Stimulated activated CD4-positive, alpha-beta T cell treated with anti-CD3 and anti-CD28 coated beads, TNF-alpha, amount 100 ng/mL, for 48 hours (primary cell): ENCODE data around the gene GLE1.
"Not testable (repeated sequence)": the region's sequence is repeated elsewhere in the genome, so short reads cannot be mapped to it uniquely, and the experiment has no call there.

Experiments
- DNase-seq, 3 donors: peaks; one replicate each; pipeline ENCODE4 v3.0.0-alpha.2; 2020; ENCODE audit warnings: low read depth in 3 of 3

GLE1 gene

DNA sequence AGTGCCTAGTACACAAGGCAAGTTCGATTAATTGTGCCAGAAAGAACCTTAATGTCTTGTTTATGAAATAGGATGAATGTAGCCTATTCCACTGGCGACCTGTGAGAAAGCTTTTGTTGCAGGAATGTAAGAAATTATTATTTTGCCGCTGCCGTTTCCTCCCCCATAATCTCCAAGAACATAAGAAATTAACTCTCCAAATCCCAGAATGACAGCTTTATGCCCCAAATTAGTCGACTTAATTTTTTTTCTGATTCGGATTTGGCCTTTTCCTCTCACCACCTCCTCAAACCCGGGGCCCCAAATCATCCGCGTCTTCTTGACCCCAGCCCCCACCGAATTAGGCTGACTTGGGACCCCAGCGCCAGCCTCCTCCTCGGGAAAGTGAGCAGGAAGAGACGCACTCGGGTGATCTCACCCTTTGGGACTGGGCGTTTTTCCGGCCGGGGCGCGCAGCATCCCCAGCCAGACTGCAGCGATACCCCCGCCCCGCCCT lies 47.2 kb downstream of the GLE1 start:
- DNase-seq: no peak

- peak; percentile 84 to 94 (median 87) for DNase-seq
Measured at GRCh38 chr9:128552153-128552743, 47.7 kb downstream of the GLE1 start, which contains the start of gene SPTAN1. SPTAN1 (plus strand) TSS chr9:128552587; CDS start chr9:128566741, 14,154 bp downstream.

- DNase-seq: peak in 2 of 3 donors; percentile 9 to 37
Measured at GRCh38 chr9:128552744-128553440, 48.4 kb downstream of the GLE1 start.

DNA sequence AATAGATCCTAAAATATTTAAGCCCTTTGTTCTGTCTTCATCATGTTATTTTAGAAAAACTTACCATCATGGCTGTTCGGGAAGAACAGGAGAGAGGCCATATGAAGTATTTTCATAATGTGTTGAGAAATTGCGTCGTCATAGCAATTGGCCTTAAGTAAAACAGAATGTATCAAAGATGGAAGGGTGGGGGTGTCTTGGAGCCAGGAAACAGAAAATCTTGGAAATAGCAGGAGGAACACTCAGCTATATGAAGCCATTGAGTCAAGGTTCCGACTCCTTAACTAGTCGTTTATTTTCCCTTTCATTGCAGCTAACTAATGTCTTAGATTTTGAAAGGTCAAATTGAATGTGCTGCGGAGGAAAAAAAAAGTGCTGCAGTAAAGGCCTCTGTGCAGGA lies 49.2 kb downstream of the GLE1 start:
- no peak for DNase-seq

DNA sequence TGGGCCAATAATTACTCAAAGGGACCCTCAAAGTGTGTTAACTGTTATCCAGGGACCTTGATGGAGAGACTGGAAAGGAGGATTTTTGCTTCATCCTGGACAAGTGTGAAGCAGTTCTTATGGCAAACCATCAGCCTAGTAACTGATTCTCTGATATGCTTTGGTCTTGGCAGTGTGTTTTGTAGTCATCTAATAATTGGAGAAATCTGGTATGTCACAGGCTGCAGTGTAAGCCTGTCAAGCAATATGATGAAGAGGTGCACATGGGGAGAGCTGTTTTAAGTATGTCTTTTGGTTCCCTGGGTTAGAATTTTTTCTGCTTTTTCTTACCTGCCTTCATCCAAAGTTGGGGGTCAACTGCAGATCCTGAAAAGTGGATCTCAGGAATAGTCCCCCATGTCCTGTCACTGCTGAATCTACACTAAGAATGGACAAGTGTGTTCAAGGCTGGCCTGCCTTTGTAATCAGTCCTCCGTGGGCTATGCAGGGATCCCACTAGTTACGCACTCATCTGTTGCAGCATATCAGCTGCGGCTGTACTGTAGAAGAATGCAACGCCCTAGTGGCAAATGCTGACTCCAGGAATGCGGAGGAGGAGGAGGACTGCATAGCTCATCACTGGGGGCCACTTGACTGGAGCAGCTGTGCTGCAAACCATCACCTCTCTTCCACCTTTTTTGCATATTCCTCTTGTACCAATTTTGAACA lies 49.8 kb downstream of the GLE1 start:
- no peak for DNase-seq

GRCh38 chr9:128555180-128555721 lies 50.7 kb downstream of the GLE1 start:
- no peak for DNase-seq

DNA sequence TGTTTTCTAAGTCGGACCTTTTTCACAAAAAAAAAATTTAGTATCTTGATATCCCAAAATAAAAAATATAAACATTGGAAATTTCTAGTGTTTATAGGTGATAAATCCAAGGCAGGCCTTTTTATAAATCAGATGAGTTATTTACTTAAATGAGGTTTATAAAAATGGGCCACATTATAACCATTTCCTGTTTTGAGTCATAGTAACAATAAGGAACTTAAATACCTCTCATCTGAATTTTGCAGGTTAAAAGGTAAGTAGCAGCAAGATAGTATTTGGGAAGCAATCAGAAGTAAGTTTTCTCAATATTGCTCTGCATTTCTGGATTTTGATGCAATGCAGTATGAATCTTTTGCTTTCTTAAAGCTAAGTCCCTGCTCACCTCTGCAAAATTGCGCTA lies 51.8 kb downstream of the GLE1 start:
- DNase-seq: no peak

DNA sequence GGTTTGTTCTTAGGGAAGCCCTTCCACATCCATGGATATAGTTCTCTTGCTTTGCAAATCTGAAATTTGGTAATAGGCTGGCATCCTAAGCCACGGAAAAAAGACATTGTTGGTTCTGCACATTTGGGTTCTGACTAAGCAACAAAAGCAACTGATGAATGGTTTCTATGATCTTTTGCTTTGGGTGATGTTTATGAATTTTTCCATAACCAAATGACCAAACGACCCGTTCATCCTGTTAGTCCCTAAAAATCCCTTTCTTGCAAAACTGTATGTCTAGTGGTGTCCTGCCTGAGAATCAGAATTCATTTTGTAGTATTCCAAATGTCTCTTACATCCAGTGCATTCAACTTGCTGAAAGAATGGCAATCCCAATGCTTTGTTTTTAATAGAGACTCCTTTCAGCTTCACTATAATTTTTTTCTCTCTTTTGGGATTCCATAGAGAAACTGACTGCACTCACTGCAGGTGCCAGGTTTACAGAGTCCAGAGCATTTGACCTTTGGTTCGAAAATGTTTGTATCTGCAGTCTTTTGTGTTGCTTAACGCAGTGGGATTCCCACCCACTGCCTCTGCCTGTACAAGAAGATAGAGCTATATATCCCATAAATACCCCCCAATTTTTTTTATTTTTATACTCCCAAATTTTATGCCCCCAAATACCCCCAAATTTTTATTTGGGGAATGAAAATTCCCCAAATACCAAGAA lies 52.6 kb downstream of the GLE1 start:
- DNase-seq: no peak

- DNase-seq: peak; percentile 33 to 48 (median 38)
Measured at GRCh38 chr9:128558431-128559310, 54.2 kb downstream of the GLE1 start.

DNA sequence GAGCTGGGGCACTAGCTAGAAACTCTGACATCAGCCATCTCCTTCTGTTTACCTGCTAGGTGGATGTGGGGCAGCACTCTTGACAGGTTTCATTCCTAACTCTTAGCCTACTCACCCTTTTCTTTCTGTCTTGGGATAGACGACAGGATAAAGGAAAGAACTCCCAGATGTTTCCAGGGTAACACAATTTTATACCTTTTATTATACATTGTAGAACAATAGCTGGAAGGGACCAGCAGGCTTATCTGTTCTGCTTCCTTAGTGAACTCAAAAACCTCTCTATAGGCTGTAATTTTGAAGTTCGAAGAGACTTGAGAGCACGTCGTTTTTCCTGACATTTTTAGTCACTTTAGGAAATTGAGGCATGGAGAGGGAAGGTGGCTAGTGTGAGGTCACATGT lies 61.1 kb downstream of the GLE1 start:
- no peak for DNase-seq

DNA sequence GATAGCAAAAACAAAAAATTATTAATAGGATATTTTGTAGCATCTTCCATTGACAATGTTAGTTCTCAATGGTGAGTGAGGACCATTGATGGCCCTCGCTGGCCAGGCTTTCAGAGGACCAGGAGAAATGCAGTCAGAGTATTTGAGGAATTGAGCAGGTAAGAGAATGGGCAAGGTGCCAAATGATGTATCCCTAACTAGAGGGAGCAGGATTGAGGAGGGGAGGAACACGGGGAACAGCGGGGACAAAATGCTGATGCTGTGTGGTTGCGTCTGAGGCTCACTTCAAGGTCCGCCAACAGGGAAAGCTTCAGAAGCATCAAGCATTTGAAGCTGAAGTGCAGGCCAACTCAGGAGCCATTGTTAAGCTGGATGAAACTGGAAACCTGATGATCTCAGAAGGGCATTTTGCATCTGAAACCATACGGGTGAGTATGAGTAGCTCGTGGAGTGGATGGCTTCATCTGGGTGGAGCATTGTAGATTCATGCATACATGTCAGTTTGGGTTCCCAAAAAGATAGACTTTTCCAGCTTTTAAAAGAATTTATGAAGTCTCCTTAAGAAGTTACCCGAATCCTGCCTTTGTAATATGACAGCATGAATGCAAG lies 64.1 kb downstream of the GLE1 start:
- DNase-seq: no peak

- no peak for DNase-seq
Measured at GRCh38 chr9:128575469-128575868, 71.0 kb downstream of the GLE1 start.

- no peak for DNase-seq
Measured at GRCh38 chr9:128575916-128576315, 71.4 kb downstream of the GLE1 start.

DNA sequence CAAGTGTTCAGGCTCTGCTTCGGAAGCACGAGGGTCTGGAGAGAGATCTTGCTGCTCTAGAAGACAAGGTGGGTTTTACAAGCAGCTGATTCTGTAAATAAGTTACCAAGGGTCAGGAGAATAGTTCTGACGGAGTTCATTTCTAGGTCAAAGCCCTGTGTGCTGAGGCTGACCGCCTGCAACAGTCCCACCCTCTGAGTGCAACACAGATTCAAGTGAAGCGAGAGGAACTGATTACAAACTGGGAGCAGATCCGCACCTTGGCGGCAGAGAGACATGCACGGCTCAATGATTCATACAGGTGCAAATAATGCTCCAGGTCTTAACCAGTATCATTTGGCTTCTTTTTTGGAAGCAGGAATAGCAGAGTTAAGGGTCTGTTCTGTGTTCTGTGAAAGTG lies 72.7 kb downstream of the GLE1 start:
- DNase-seq: no peak

DNA sequence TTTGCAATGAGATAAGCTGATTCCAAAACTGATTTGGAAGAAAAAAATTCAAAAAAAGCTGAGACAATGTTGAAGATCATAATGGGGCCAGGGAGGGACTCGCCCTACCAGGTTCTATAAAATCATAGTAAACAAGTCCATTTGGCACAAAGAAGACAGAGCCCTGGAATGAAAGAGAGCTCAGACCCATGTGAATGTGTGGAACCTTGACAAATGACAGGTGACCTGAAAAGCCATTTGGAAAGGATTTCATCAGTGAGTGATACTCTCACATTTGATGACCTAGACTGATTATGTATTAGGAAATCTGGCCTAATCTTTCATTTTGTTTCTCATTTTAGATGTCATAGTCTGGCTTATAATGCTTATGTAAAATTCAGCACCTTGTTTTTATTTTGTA lies 74.7 kb downstream of the GLE1 start:
- no peak for DNase-seq

- DNase-seq: no peak
Measured at GRCh38 chr9:128580731-128581130, 76.2 kb downstream of the GLE1 start.

GRCh38 chr9:128585155-128585554 lies 80.6 kb downstream of the GLE1 start:
- DNase-seq: not testable (repeated sequence)

DNA sequence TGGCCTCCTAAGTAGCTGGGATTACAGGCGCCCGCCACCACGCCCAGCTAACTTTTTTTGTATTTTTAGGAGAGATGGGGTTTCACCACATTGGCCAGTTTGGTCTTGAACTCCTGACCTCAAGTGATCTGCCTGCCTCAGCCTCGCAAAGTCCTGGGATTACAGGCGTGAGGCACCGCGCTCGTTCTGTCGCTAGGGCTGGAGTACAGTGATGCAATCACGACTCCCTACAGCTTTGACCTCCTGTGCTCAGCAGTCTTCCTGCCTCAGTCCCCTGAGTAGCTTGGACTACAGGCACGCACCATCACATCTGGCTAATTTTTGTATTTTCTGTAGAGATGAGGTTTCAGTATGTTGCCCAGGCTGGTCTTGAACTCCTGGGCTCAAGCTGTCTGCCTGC lies 82.4 kb downstream of the GLE1 start:
- not testable (repeated sequence) for DNase-seq

GRCh38 chr9:128587453-128587852 lies 82.9 kb downstream of the GLE1 start:
- DNase-seq: peak; percentile 15 to 38 (median 16)

DNA sequence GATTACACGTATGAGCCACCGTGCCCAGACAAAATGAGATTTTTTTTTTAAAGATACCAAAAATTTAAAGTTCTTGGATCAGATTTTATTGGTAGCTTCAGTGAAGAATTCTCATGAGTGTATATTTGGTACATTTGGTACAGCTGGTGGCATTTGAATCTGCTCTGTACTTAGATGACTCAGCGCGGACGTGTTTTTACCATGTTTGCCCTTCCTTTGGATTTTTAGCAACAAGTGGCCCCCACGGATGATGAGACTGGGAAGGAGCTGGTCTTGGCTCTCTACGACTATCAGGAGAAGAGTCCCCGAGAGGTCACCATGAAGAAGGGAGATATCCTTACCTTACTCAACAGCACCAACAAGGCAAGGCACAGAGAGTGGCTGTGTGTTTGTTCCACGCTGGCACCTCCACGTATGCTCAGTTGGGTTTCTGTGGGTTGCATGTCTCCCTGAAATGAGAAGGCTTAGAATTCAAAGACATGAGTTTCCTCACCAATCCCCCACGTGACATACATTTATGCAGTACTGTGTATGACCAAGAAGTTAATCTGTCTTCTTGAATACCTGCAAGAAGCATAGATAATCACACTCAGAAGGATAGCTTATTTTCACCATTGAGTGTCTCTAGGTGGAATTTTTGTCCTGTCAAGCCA lies 84.2 kb downstream of the GLE1 start:
- no peak for DNase-seq
